ENCODE measurements around the gene KRT4.

KRT4 gene

DNA sequence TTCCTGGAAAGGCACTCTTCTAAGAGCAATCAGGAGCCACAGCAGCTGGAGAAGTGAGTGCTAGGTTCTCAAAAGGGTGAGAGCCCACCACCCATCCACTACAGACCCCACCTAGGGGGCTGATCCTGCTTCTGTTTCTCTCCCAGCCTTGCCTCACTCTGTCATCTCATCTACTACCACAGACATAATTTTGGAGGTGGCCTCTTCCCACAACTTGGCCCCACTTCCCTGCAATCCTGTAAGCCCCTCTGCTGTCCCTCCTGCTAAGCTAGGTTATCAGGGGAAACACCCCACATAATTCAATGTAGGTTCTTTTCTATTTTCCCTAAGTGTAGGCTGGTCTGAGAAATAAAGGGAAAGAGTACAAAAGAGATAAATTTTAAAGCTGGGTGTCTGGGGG is 53.3 kb downstream of the KRT4 start:
- Histone ChIP-seq H3K9ac (ENCODE audit: low read length in 2 of 2) (no peak overlapping the region), H3K27ac (ENCODE audit: low read length) (no peak overlapping the region), H3K36me3 (ENCODE audit: control insufficient read depth in 2 of 2, insufficient read depth in 2 of 2, low read length in 2 of 2) (no peaks in the 10 kb centered on the region), H3K27me3 (ENCODE audit: control insufficient read depth in 1 of 2, insufficient read depth in 2 of 2, low read length in 2 of 2) (peaks cover 0 to 4% of the 10 kb centered on the region in 2 donors), H3K9me3 (ENCODE audit: control insufficient read depth in 2 of 2, low read length in 2 of 2) (peaks cover 10% of the 10 kb centered on the region in 2 donors), H3K4me1 (ENCODE audit: control insufficient read depth, insufficient read depth, low read length) (no peaks in the 10 kb centered on the region), H3K4me3 (ENCODE audit: low read length in 2 of 2) (no peak overlapping the region)

DNA sequence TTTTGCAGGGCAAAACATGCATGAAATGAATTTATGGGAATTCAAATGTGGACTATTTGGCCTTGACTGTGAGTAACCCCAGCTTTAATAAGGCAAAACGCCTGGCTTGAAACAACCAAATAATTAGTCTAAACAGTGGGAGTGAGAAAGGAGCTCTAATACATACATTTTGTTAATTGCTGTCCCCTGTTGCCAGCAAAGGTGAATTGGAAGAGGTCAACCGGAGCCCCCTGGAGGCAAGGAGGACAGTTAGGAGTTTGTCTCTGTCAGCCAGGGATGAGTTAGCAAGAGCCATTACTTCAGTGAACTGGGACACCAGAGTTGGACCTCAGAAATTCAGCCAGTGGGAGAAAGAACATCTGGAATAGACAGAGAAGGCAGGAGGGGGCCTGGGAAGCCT is 54.2 kb downstream of the KRT4 start:
- Histone ChIP-seq H3K4me1 (ENCODE audit: control insufficient read depth, insufficient read depth, low read length) (no peaks in the 10 kb centered on the region), H3K9me3 (ENCODE audit: control insufficient read depth in 2 of 2, low read length in 2 of 2) (peaks cover 10% of the 10 kb centered on the region in 2 donors), H3K27me3 (ENCODE audit: control insufficient read depth in 1 of 2, insufficient read depth in 2 of 2, low read length in 2 of 2) (peaks cover 2 to 4% of the 10 kb centered on the region in 2 donors), H3K4me3 (ENCODE audit: low read length in 2 of 2) (no peak overlapping the region), H3K27ac (ENCODE audit: low read length) (no peak overlapping the region), H3K36me3 (ENCODE audit: control insufficient read depth in 2 of 2, insufficient read depth in 2 of 2, low read length in 2 of 2) (no peaks in the 10 kb centered on the region), H3K9ac (ENCODE audit: low read length in 2 of 2) (no peak overlapping the region)

DNA sequence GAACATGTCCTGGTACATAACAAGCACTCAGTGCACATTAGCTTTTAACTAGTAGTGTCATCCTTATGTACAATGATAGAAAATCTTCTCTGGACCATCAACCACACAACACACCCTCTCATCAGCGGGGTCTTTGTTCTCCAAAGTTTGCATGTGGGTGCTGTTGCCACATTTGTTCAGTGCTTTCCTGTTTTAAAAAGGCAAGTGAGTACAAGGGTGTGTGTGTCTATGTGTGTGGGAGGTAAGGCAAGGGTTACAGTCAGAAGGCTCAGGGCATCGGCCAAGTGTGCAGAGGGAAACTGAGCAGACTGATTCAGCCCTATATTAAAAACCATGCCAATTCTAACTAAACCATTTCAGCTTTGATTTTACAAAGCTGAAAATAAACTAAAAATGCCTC is 54.7 kb downstream of the KRT4 start:
- Histone ChIP-seq H3K36me3 (ENCODE audit: control insufficient read depth in 2 of 2, insufficient read depth in 2 of 2, low read length in 2 of 2) (no peaks in the 10 kb centered on the region), H3K9ac (ENCODE audit: low read length in 2 of 2) (no peak overlapping the region), H3K4me1 (ENCODE audit: control insufficient read depth, insufficient read depth, low read length) (no peaks in the 10 kb centered on the region), H3K27me3 (ENCODE audit: control insufficient read depth in 1 of 2, insufficient read depth in 2 of 2, low read length in 2 of 2) (peaks cover 2 to 4% of the 10 kb centered on the region in 2 donors), H3K27ac (ENCODE audit: low read length) (no peak overlapping the region), H3K4me3 (ENCODE audit: low read length in 2 of 2) (no peak overlapping the region), H3K9me3 (ENCODE audit: control insufficient read depth in 2 of 2, low read length in 2 of 2) (peaks cover 10% of the 10 kb centered on the region in 2 donors)

DNA sequence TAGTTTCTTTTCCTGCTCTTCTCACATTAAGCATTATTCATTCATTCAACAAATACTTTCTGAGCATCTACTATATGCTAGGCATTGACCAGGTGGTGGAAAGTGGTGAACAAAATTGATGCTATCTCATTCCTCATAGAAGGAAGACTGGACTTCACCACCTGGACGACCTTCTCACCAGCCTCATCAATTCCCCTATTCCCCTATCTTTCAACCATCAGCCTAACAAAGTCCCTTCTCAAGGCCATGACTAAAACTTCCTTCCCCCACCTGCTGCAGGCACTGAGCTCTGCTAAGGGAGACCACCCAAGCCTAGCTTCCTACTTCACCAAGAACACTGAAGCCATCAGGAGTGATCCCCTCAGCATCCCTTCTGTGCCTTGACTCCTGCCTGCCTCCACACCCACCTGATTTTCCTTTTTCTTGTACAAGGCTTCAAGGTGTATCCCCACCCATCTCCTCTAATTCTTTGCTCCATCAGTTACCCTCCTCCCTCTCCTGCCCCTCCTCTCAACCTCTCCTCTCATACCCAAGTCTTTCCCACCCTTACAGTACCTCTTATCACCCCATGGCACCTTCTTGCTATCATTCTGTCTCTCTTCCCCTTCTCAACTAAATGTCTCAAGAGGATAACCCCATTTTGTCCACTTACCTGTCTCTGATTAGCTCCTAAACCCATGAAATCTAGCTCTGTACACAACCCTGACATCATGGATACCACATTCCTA is 56.3 kb downstream of the KRT4 start:
- peaks cover 10% of the 10 kb centered on the region in 2 donors for H3K9me3 ChIP-seq (ENCODE audit: control insufficient read depth in 2 of 2, low read length in 2 of 2)
- H3K9ac ChIP-seq (ENCODE audit: low read length in 2 of 2), result no peak overlapping the region
- peaks cover 4 to 11% of the 10 kb centered on the region in 2 donors for H3K27me3 ChIP-seq (ENCODE audit: control insufficient read depth in 1 of 2, insufficient read depth in 2 of 2, low read length in 2 of 2)
- no peak overlapping the region for H3K27ac ChIP-seq (ENCODE audit: low read length)
- no peaks in the 10 kb centered on the region for H3K36me3 ChIP-seq (ENCODE audit: control insufficient read depth in 2 of 2, insufficient read depth in 2 of 2, low read length in 2 of 2)
- no peaks in the 10 kb centered on the region for H3K4me1 ChIP-seq (ENCODE audit: control insufficient read depth, insufficient read depth, low read length)
- H3K4me3 ChIP-seq (ENCODE audit: low read length in 2 of 2), result no peak overlapping the region
